ENCODE results near the gene ACYP2. TPM values are rescaled to one million over a fixed set of nuclear protein-coding genes. Genes with fewer than 3 reads are reported as not detected.

The ACYP2 gene
- total RNA-seq, 1 donor from 2014 or later: 76.7 TPM

Other genes with a start within 250 kb of the ACYP2 start
- gene PSME4, start 144.6 kb upstream of the ACYP2 start, total RNA-seq: 63.6 TPM
- 0.08 TPM for gene TSPYL6, start 140.6 kb downstream of the ACYP2 start, total RNA-seq